ENCODE data around the gene ZNF892. TPM values are rescaled to one million over a fixed set of nuclear protein-coding genes. Genes with fewer than 3 reads are reported as not detected.

ZNF892 gene
- total RNA-seq: 2.4 and 3.6 TPM in 2 replicates

DNA sequence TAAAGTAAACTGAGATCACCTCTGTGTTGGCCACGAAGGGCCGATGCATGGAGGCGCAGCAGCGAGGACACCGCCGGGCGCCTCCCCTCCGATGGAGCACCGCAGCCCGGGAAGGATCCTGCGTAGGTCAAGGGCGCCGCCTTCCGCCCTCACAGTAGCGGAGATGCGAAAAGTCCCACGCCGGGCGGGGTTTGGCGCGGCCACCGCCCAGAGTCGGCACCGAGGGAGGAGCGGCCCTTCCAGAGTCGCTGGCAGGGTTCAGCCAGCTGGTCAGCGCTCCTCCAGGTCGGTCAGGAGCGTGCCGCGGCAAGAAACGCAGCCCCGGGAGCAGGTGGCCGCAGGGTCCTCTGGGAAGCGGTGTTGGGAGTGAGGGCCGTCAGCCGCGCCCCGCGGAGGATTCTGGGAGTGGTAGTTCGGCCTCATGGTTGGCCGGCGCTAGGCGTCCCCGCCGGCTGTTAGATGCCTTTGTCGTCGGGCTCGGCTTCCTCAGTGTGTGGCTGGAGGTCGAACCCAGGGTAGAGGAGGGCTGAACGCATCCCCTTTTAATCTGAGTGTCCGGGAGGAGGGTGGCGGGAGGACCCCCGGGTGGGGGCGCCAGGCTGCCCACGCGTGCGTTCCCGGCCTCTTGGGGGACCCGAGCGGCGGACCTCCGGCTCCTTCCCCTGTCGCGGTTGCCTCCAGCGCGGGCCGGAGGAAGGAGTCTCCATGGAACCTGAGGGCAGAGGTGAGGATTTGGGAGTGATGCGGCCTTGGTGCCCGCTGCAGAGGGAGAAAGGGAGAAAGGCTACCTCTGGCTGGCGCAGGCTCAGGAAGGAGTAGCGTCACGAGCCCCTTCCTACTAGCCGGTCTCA, at the start of gene ZNF892:
Gene ZNF892 (plus strand): TSS at position 411 of the 851 bp plus-strand sequence. CDS start 295 bp downstream, at position 706.

GRCh38 chr2:95159690-95160449, 47.5 kb upstream of the ZNF892 start, which contains the start of gene ZNF514:
Gene ZNF514, minus strand, starts transcription at chr2:95159848. Its CDS starts 6,595 bp downstream, at chr2:95153253.

GRCh38 chr2:95165371-95166064, 41.8 kb upstream of the ZNF892 start, which contains the start of gene ZNF2:
Gene ZNF2, plus strand, starts transcription at chr2:95165809. Its CDS starts 10,418 bp downstream, at chr2:95176227.

Other genes starting within 250 kb of the ZNF892 start
- not detected in 2 replicates for gene MAL, start 181.8 kb upstream of the ZNF892 start, total RNA-seq
- 33.5 and 37.0 TPM in 2 replicates for gene MRPS5, start 85.7 kb upstream of the ZNF892 start, total RNA-seq
- gene ZNF514, start 47.7 kb upstream of the ZNF892 start, total RNA-seq: 8.3 and 10.9 TPM in 2 replicates
- gene ZNF2, start 41.7 kb upstream of the ZNF892 start, total RNA-seq: 5.7 and 6.1 TPM in 2 replicates
- gene PROM2, start 66.9 kb downstream of the ZNF892 start, total RNA-seq: 0.22 and 0.72 TPM in 2 replicates
- 0.57 and 0.88 TPM in 2 replicates for gene KCNIP3, start 89.8 kb downstream of the ZNF892 start, total RNA-seq
- gene FAHD2A, start 195.2 kb downstream of the ZNF892 start, total RNA-seq: 24.6 and 25.8 TPM in 2 replicates

Measured in placental pericyte (primary cell).